ENCODE results near the gene TACC2.

- TF ChIP-seq CTCF (IDR thresholded peaks at IDR 0.05), result no peak
- no peak for TF ChIP-seq POLR2AphosphoS5 (IDR thresholded peaks at IDR 0.05)
- TF ChIP-seq POLR2A (IDR thresholded peaks at IDR 0.05), result no peak
- TF ChIP-seq EP300 (IDR thresholded peaks at IDR 0.05), result no peak
These were observed 56.2 kb downstream of the TACC2 start for GRCh38 chr10:122045212-122045611.

Measured in gastroesophageal sphincter (tissue), 3 donors.